ENCODE results near the gene LPGAT1. TPM values are rescaled to one million over a fixed set of nuclear protein-coding genes. Genes with fewer than 3 reads are reported as not detected.

Gene LPGAT1
- total and polyA plus RNA-seq, 2 of the 13 experiments (the other 11 are each of a cell fraction or from before 2014, with no cell fraction given) = 12.1 to 48.3 TPM

DNA sequence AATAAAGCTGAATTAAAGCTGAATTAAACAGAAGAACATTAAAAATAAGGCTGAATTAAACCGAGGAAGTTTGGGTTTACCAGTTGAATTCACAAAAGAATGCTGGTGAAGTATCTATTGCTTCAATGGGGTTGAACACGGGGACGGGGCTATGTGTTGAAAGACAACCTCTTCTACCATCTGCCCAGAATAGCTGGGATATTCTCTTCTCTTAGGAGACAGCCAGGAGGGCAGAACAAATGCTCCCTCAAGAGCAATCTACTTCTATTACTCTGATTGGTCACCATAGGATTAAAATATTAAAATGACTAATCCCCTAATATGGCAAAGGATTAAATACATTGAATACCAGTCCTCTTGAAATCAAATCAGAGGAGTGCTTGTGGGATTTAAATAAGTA is 68.4 kb downstream of the LPGAT1 start:
- Histone ChIP-seq H3K27me3 (ENCODE audit: control insufficient read depth in 1 of 2, insufficient read depth in 2 of 2, low read length in 2 of 2) (no peaks in the 10 kb centered on the region), H3K79me2 (ENCODE audit: insufficient read depth, low read length) (no peaks in the 10 kb centered on the region), H3K36me3 (replicated peaks in 1 of 2; ENCODE audit: control insufficient read depth in 1 of 2, insufficient read depth in 2 of 2, low read length in 2 of 2) (peaks cover 0 to 4% of the 10 kb centered on the region in 2 experiments; a peak in 1 of 5 replicates), H3K9ac (ENCODE audit: insufficient read depth, low read depth, low read length) (no peak overlapping the region), H4K20me1 (ENCODE audit: insufficient read depth, low read length) (no peaks in the 10 kb centered on the region), H3K9me3 (ENCODE audit: low read length) (peaks cover 9% of the 10 kb centered on the region), H3K4me3 (replicated peaks in 1 of 3; ENCODE audit: insufficient read depth in 1 of 3, low read depth in 2 of 3, low read length in 3 of 3) (no peak overlapping the region), H3K4me2 (ENCODE audit: low read depth, low read length) (no peak overlapping the region), H3K4me1 (ENCODE audit: insufficient read depth, low read length) (no peaks in the 10 kb centered on the region), H2AFZ (ENCODE audit: low read length) (no peak overlapping the region), H3K27ac (ENCODE audit: extremely low read length, insufficient read depth, low read length) (no peak overlapping the region)
- CTCF ChIA-PET (ENCODE audit: low intra/inter-chr PET ratio, low total read pairs) = no interaction called here
- DNase-seq (ENCODE audit: low spot score) = no peak
- WGBS (ENCODE audit: low lambda C conversion rate) = 94% methylated on average over 3 of the region's 3 CpGs
- TF ChIP-seq, protein P1, sequence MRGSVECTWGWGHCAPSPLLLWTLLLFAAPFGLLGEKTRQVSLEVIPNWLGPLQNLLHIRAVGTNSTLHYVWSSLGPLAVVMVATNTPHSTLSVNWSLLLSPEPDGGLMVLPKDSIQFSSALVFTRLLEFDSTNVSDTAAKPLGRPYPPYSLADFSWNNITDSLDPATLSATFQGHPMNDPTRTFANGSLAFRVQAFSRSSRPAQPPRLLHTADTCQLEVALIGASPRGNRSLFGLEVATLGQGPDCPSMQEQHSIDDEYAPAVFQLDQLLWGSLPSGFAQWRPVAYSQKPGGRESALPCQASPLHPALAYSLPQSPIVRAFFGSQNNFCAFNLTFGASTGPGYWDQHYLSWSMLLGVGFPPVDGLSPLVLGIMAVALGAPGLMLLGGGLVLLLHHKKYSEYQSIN (CRISPR knock-in tag; IDR thresholded peaks at IDR 0.05; ENCODE audit: borderline replicate concordance) = no peak
- TF ChIP-seq ZFP1 (CRISPR knock-in tag; IDR thresholded peaks at IDR 0.05) (no peak), ZSCAN9 (CRISPR knock-in tag; IDR thresholded peaks at IDR 0.05; ENCODE audit: borderline replicate concordance) (no peak), RARG (CRISPR knock-in tag; IDR thresholded peaks at IDR 0.05; ENCODE audit: low read depth) (no peak), IRX3 (CRISPR knock-in tag; IDR thresholded peaks at IDR 0.05; ENCODE audit: borderline replicate concordance, low read depth) (no peak), ZNF33A (CRISPR knock-in tag; IDR thresholded peaks at IDR 0.05; ENCODE audit: borderline replicate concordance) (no peak)
- no peak for FAIRE-seq
- in situ Hi-C loops (cut with HindIII; ENCODE audit: extremely low pct_ligation_motif_present, low pct_unique_long_range_greater_than_20kb) = no loop called here
- POLR2A ChIA-PET = no interaction called here
- ATAC-seq = no peak
- BruUV-seq (replicated peaks) = no TSS peak
- intact Hi-C loops (cut with micrococcal nuclease; ENCODE audit: unreplicated experiment) = no loop called here

DNA sequence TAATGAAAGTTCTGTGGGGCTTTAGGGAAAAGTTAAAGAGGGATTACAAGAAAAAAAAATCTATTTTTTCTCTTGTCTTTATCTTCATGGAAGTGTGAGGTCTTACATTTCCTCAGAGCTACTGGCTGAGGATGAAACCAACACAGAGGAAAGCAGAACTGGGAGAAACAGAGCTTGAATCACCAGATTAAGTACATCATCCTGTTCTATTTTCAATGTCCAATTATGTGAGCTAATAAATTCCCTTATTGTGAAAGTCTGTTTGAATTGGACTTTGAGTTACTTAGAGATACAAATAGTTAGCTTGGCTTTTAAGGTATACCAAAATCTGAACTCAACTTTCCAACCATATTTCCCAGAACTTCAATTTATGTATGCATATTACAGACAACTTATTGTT is 69.2 kb downstream of the LPGAT1 start:
- no peaks in the 10 kb centered on the region for H3K27me3 ChIP-seq (ENCODE audit: control insufficient read depth in 1 of 2, insufficient read depth in 2 of 2, low read length in 2 of 2)
- in situ Hi-C loops (cut with HindIII; ENCODE audit: extremely low pct_ligation_motif_present, low pct_unique_long_range_greater_than_20kb) (no loop called here), intact Hi-C loops (cut with micrococcal nuclease; ENCODE audit: unreplicated experiment) (no loop called here)
- no peak overlapping the region for H3K9ac ChIP-seq (ENCODE audit: insufficient read depth, low read depth, low read length)
- peaks cover 9% of the 10 kb centered on the region for H3K9me3 ChIP-seq (ENCODE audit: low read length)
- no TSS peak for BruUV-seq (replicated peaks)
- no peaks in the 10 kb centered on the region for H3K4me1 ChIP-seq (ENCODE audit: insufficient read depth, low read length)
- H2AFZ ChIP-seq (ENCODE audit: low read length) = no peak overlapping the region
- no peak overlapping the region for H3K4me2 ChIP-seq (ENCODE audit: low read depth, low read length)
- H3K79me2 ChIP-seq (ENCODE audit: insufficient read depth, low read length) = no peaks in the 10 kb centered on the region
- no peaks in the 10 kb centered on the region for H4K20me1 ChIP-seq (ENCODE audit: insufficient read depth, low read length)
- ATAC-seq (no peak), FAIRE-seq (no peak), DNase-seq (ENCODE audit: low spot score) (no peak)
- H3K27ac ChIP-seq (ENCODE audit: extremely low read length, insufficient read depth, low read length) = no peak overlapping the region
- TF ChIP-seq SP5 (CRISPR knock-in tag; IDR thresholded peaks at IDR 0.05; ENCODE audit: borderline replicate concordance, low read depth) = no peak
- no peak for TF ChIP-seq MYC (CRISPR knock-in tag; IDR thresholded peaks at IDR 0.05; ENCODE audit: borderline replicate concordance)
- TF ChIP-seq ZNF780A (CRISPR knock-in tag; IDR thresholded peaks at IDR 0.05) = no peak
- TF ChIP-seq, protein P2, sequence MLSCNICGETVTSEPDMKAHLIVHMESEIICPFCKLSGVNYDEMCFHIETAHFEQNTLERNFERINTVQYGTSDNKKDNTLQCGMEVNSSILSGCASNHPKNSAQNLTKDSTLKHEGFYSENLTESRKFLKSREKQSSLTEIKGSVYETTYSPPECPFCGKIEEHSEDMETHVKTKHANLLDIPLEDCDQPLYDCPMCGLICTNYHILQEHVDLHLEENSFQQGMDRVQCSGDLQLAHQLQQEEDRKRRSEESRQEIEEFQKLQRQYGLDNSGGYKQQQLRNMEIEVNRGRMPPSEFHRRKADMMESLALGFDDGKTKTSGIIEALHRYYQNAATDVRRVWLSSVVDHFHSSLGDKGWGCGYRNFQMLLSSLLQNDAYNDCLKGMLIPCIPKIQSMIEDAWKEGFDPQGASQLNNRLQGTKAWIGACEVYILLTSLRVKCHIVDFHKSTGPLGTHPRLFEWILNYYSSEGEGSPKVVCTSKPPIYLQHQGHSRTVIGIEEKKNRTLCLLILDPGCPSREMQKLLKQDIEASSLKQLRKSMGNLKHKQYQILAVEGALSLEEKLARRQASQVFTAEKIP (CRISPR knock-in tag; IDR thresholded peaks at IDR 0.05; ENCODE audit: borderline replicate concordance) = no peak
- TF ChIP-seq HINFP (CRISPR knock-in tag; IDR thresholded peaks at IDR 0.05; ENCODE audit: low read depth) = no peak
- TF ChIP-seq CERS6 (CRISPR knock-in tag; IDR thresholded peaks at IDR 0.05) = no peak
- no peak for TF ChIP-seq ZNF547 (CRISPR knock-in tag; IDR thresholded peaks at IDR 0.05)
- no peak for TF ChIP-seq ELF3 (CRISPR knock-in tag; IDR thresholded peaks at IDR 0.05)
- TF ChIP-seq ZNF660 (CRISPR knock-in tag; IDR thresholded peaks at IDR 0.05; ENCODE audit: borderline replicate concordance, low read depth) = no peak
- CTCF ChIA-PET (ENCODE audit: low intra/inter-chr PET ratio, low total read pairs) = no interaction called here
- H3K4me3 ChIP-seq (replicated peaks in 1 of 3; ENCODE audit: insufficient read depth in 1 of 3, low read depth in 2 of 3, low read length in 3 of 3) = no peak overlapping the region
- H3K36me3 ChIP-seq (replicated peaks in 1 of 2; ENCODE audit: control insufficient read depth in 1 of 2, insufficient read depth in 2 of 2, low read length in 2 of 2) = 0 out of 5 replicates have a peak, but pooled peaks cover 0 to 4% of the 10 kb centered on the region in 2 experiments
- POLR2A ChIA-PET = no interaction called here

All from HepG2 (cell line).